ENCODE data around the gene KRT7. TPM values are rescaled to one million over a fixed set of nuclear protein-coding genes. Genes with fewer than 3 reads are reported as not detected.
"Not testable (repeated sequence)": the region's sequence is repeated elsewhere in the genome, so short reads cannot be mapped to it uniquely, and the experiment has no call there.

KRT7 gene
- total RNA-seq, 4 donors from 2014 or later: 2.5 to 248 (median 111) TPM

- DNase-seq (ENCODE audit: low spot score): no peak
- TF ChIP-seq, protein P1, sequence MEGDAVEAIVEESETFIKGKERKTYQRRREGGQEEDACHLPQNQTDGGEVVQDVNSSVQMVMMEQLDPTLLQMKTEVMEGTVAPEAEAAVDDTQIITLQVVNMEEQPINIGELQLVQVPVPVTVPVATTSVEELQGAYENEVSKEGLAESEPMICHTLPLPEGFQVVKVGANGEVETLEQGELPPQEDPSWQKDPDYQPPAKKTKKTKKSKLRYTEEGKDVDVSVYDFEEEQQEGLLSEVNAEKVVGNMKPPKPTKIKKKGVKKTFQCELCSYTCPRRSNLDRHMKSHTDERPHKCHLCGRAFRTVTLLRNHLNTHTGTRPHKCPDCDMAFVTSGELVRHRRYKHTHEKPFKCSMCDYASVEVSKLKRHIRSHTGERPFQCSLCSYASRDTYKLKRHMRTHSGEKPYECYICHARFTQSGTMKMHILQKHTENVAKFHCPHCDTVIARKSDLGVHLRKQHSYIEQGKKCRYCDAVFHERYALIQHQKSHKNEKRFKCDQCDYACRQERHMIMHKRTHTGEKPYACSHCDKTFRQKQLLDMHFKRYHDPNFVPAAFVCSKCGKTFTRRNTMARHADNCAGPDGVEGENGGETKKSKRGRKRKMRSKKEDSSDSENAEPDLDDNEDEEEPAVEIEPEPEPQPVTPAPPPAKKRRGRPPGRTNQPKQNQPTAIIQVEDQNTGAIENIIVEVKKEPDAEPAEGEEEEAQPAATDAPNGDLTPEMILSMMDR (IDR thresholded peaks at IDR 0.05): no peak
Measured at GRCh38 chr12:52254180-52254964, 21.3 kb downstream of the KRT7 start.

DNA sequence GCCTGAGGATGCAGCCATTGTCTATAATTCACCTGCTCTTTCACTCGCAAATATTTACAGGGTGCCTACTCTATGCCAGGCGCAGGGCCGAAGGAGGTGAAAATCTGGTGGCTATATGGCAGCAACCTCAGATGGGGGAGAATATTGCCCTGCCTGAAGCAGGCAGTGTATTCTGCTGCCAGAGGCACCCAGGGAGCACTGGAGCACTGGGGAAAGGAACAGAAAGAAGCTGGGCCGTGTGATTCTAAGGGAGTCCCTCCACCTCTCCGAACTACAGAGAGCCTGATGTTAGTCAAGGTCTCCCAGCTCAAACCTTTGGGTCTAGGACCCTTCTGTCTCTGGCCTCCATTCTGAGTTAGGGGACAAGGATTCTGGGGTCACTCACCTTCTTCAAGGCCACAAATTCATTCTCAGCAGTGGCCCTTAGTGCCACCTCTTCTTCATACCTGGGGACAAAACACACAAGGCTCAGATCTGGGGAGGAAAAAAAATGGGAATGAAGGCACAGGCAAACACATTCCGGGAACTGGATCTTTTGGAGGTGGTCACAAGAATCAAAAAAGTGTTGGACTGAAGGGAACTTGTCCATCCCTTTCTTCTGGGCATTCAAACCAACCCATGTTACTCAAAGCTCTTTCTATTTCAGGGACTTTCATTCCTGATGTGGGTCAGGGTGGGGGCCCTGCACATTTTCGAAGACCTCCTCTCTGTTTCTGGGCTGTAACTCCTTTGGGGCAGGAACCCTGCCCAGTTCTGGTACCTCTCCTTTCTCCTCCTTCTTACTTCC lies 22.1 kb downstream of the KRT7 start:
- ATAC-seq (ENCODE audit: low FRiP score) (no peak), DNase-seq (ENCODE audit: low spot score) (no peak)
- TF ChIP-seq, protein P1 (IDR thresholded peaks at IDR 0.05): no peak

More at GRCh38 chr12:52254180-52254964, 21.3 kb downstream of the KRT7 start:
- no peak for ATAC-seq (ENCODE audit: low FRiP score)

- TF ChIP-seq, protein P1 (IDR thresholded peaks at IDR 0.05): no peak
- DNase-seq (ENCODE audit: low spot score): no peak
- no peak for ATAC-seq (ENCODE audit: low FRiP score)
Measured at GRCh38 chr12:52255926-52256583, 23.0 kb downstream of the KRT7 start.

GRCh38 chr12:52256584-52256935 lies 23.5 kb downstream of the KRT7 start:
- TF ChIP-seq, protein P1 (IDR thresholded peaks at IDR 0.05): no peak
- no peak for DNase-seq (ENCODE audit: low spot score)
- no peak for ATAC-seq (ENCODE audit: low FRiP score)

DNA sequence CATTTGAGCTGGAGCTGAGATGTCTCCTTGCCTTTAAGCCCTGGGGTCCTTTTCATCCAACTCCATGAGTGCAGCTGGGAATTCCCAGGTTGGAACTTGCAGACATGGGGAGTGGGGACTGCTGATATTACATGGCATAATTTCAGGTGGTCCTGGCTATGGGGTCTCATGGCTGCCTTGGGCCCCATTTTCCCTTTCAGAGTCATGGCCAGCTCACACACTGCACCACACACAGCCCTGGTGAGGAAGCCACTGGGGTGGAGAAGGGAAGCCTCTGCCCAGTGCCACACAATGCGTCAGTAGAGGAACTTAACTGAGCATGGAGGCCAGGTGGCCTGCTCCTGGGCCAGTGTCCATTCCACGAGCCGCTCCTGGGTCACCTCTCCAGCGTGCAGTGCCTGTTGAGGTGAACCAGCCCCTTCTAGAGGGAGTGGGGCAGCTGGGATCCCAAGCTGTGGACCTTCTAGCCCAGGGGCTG lies 24.1 kb downstream of the KRT7 start:
- DNase-seq (ENCODE audit: low spot score): no peak
- ATAC-seq (ENCODE audit: low FRiP score): no peak
- TF ChIP-seq, protein P1 (IDR thresholded peaks at IDR 0.05): no peak

DNA sequence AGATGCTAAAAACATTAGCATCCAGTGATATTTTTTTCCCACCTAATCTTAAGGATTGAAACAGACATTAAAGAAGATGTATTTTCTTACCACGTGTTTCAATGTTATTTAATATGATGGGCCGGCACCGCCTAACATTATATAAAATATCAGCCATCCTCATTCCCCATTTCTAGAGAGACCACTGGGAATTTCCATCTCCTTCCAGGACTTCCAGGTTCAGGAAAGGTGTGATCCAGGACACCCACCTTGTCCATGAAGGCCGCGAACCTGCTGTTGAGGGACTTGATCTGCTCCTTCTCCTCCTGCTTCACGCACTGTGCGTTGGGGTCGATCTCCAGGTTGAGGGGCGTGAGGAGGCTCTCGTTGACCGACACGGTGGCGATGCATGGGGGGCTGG lies 24.9 kb downstream of the KRT7 start:
- not testable (repeated sequence) for ATAC-seq (ENCODE audit: low FRiP score); DNase-seq (ENCODE audit: low spot score)

DNA sequence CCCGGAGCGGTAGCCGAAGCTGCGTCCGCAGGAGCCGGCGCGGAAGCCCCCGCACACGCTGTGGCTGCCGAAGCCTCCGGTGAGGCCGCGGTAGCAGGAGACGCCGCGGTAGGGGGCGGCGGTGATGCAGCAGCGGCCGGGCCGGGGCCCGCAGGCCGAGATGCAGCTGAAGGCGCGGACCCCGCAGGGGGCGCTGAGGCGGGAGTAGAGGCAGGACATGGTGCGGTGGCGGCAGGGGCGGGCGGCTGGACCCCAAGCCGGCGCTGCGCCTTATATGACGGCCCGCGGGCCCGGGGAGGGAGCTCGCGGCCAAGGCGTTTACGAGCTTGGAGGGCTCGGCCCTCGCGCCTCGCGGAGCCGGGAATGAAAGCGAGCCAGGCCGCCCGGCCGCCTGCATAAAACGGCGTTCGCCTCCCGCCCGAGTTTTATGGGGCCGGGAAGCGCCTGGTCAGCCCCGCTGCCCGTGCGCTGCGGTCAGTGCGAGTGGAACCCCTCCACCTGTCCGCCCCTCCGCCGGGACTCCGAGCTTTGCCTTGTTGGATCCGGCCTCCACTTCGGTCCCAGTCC lies 25.4 kb downstream of the KRT7 start:
- ATAC-seq (ENCODE audit: low FRiP score) (peak; percentile 46), DNase-seq (ENCODE audit: low spot score) (no peak)
- TF ChIP-seq, protein P1 (IDR thresholded peaks at IDR 0.05): no peak

Data from omental fat pad (tissue), 4 donors.